Right atrium auricular region (tissue), 2 donors: ENCODE data around the gene PLSCR2. TPM values are rescaled to one million over a fixed set of nuclear protein-coding genes. Genes with fewer than 3 reads are reported as not detected.

ENCODE experiments used
- DNase-seq: peaks from one replicate; pipeline ENCODE4 v3.0.0-alpha.2; 2019; ENCODE audit warnings: low spot score
- H3K27ac ChIP-seq, 2 donors: fragments of 200-600 bp; sonication (generic); 1 replicate in 1 of 2; 2 replicates in 1 of 2; pipeline ENCODE4 v1.5.1; 2016 to 2019
- H3K27me3 ChIP-seq, 2 donors: fragments of 200-600 bp; sonication (generic); one replicate each; pipeline versions ENCODE4 v1.5.1 to v1.6.0; 2017 to 2019
- H3K36me3 ChIP-seq: fragments of 200-600 bp; sonication (generic); one replicate; pipeline ENCODE4 v1.5.1; 2016
- H3K4me1 ChIP-seq, 2 donors: fragments of 200-600 bp; sonication (generic); one replicate each; pipeline versions ENCODE4 v1.5.1 to v1.6.0; 2017 to 2019
- H3K4me3 ChIP-seq, 2 donors: fragments of 200-600 bp; sonication (generic); 1 replicate in 1 of 2; 2 replicates in 1 of 2; pipeline ENCODE4 v1.5.1; 2017 to 2019; ENCODE audit warnings: mild to moderate bottlenecking in 1 of 2, moderate library complexity in 1 of 2
- H3K9me3 ChIP-seq, 2 donors: fragments of 200-600 bp; sonication (generic); one replicate each; pipeline ENCODE4 v1.5.1; 2019
- total RNA-seq, 2 donors: library from RNA; depleted of rRNA; stranded (reverse); fragments of >200 nt; gene quantifications; one replicate each; pipeline ENCODE4 v1.1.0, GENCODE V29; 2016
- TF ChIP-seq, protein P1 (sequence below), 2 donors: fragments of 200-600 bp; sonication (generic); IDR thresholded peaks; one replicate each; pipeline ENCODE4 v1.5.1; 2019; ENCODE audit warnings: antibody characterized with exemption in 2 of 2

Gene PLSCR2
- total RNA-seq, 2 donors from 2014 or later, result not detected

DNA sequence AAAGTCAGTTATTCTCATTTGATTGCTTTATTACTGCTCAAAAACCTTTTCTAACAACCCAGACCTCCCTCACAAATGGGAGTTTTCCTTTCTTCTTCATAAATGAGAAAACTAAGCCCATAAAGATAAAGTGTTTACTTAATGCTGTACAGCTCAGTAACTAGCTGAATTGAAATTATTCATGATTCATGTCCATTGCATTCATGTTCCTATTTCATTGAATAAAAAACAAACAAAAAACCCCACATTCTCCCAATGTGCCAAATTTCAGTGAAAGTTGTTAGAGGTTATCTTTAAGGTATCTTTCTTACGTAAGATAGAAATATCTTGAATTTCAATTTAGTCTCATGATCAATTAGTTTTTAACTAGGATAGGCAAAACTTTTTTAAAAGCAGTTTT, 2.8 kb downstream of the PLSCR2 start:
- Histone ChIP-seq H3K4me3 (no peak overlapping the region), H3K36me3 (no peaks in the 10 kb centered on the region), H3K4me1 (peaks cover 0 to 10% of the 10 kb centered on the region in 2 donors), H3K27me3 (no peaks in the 10 kb centered on the region), H3K27ac (no peak overlapping the region), H3K9me3 (no peaks in the 10 kb centered on the region)
- no peak for DNase-seq
- TF ChIP-seq, protein P1, sequence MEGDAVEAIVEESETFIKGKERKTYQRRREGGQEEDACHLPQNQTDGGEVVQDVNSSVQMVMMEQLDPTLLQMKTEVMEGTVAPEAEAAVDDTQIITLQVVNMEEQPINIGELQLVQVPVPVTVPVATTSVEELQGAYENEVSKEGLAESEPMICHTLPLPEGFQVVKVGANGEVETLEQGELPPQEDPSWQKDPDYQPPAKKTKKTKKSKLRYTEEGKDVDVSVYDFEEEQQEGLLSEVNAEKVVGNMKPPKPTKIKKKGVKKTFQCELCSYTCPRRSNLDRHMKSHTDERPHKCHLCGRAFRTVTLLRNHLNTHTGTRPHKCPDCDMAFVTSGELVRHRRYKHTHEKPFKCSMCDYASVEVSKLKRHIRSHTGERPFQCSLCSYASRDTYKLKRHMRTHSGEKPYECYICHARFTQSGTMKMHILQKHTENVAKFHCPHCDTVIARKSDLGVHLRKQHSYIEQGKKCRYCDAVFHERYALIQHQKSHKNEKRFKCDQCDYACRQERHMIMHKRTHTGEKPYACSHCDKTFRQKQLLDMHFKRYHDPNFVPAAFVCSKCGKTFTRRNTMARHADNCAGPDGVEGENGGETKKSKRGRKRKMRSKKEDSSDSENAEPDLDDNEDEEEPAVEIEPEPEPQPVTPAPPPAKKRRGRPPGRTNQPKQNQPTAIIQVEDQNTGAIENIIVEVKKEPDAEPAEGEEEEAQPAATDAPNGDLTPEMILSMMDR (IDR thresholded peaks at IDR 0.05), result no peak

DNA sequence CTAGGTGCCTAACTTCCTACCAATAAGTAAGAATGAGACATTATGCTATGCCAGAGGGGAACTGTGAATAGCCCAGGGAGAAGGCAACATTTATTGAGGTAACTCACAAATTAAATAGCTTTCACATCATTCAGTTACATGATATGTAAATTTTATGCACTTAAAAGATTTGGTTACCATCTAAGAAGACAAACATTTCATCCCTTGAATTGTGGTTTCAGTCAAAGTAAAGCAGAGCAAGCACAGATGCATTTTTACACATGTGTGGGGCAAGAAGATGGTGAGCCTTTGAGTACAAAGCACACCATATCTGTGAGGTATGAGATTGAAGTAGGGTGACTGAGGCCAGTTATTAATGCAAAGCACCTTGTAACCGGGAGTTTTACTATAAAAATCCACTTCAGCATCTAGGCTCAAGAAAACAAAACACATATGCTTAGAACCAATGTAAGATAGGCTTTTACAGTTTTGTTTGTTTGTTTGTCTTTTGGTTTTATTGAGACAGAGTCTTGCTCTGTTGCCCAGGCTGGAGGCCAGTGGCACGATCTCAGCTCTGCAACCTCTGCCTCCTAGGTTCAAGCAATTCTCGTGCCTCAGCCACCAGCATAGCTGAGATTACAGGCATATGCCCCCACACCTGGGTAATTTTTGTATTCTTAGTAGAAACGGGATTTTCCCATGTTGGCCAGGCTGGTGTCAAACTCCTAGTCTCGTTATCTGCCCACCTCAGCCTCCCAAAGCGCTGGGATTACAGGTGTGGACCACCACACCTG, 3.5 kb downstream of the PLSCR2 start:
- TF ChIP-seq, protein P1 (IDR thresholded peaks at IDR 0.05), result no peak
- H3K4me1 ChIP-seq, result peaks cover 0 to 10% of the 10 kb centered on the region in 2 donors
- no peaks in the 10 kb centered on the region for H3K27me3 ChIP-seq
- H3K27ac ChIP-seq, result no peak overlapping the region
- no peaks in the 10 kb centered on the region for H3K9me3 ChIP-seq
- DNase-seq, result no peak
- H3K36me3 ChIP-seq, result no peaks in the 10 kb centered on the region
- no peak overlapping the region for H3K4me3 ChIP-seq

DNA sequence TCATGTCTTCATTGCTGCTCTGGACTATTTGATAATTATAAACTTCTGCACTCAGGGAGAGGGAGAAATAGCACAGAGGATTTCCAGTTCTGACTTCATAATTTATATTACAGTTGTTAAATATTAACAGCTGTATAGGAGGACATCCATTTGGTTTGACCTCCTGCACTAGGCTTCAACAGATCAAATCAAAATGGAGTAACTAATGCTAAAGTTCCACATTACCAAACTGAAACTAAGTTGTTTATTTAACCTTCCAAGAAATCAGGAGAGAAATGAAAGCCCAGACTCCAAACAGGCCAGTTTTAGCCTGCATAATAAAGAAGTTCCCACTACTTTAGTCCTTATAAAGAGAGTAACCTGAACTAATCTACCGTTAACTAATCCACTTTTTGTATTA, 4.6 kb downstream of the PLSCR2 start:
- no peaks in the 10 kb centered on the region for H3K27me3 ChIP-seq
- H3K27ac ChIP-seq, result no peak overlapping the region
- H3K4me1 ChIP-seq, result peaks cover 0 to 4% of the 10 kb centered on the region in 2 donors
- H3K36me3 ChIP-seq, result no peaks in the 10 kb centered on the region
- no peak for DNase-seq
- no peaks in the 10 kb centered on the region for H3K9me3 ChIP-seq
- H3K4me3 ChIP-seq, result no peak overlapping the region
- TF ChIP-seq, protein P1 (IDR thresholded peaks at IDR 0.05), result no peak

DNA sequence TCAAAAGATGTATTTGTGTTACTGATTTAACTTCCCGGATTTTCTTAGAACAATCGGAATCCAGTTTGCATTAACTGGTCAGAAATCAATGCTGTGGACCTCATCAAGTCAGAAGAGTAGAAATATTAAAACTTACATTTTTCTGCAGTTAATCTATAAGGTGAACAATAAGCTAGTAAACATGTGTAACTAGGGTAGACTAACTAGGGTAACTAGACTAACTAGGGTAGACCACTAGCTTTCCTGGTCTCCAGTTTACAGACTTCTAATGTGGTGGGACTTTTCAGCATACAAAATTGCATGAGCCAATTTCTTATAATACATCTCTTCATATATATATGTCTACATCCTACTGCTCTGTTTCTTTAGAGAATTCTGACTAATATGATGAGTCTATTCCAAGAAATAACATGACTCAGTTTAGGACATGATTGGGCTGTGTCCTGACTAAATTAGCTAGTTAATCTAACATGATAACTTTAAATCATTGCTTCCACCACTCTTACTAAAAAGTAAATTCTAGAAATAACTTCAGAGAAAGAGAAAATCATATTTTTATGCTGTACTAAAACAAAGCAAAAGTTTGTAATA, 5.3 kb downstream of the PLSCR2 start:
- Histone ChIP-seq H3K9me3 (no peaks in the 10 kb centered on the region), H3K27me3 (no peaks in the 10 kb centered on the region), H3K4me1 (no peaks in the 10 kb centered on the region), H3K4me3 (no peak overlapping the region), H3K27ac (no peak overlapping the region), H3K36me3 (no peaks in the 10 kb centered on the region)
- TF ChIP-seq, protein P1 (IDR thresholded peaks at IDR 0.05), result no peak
- DNase-seq, result no peak

DNA sequence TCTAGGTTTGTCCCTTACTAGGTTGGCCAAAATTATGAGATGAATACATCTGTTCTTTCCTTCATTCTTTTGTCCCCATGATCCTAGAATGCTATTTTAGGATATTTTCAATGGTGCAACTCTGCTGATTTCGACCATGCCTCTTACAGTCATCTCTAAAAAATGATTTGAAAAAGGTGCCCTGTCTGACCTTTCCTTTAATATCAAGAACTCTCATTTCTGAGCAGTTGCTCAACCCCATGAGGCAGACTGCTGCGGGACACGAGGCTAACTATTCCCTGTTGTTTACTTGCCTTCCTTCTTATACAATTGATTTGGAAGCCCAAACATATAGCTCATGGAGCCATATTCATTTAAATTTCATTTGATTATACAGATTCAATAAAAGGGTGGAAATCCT, 14.6 kb downstream of the PLSCR2 start:
- no peaks in the 10 kb centered on the region for H3K4me1 ChIP-seq
- DNase-seq, result no peak
- H3K9me3 ChIP-seq, result no peaks in the 10 kb centered on the region
- TF ChIP-seq, protein P1 (IDR thresholded peaks at IDR 0.05), result no peak
- no peaks in the 10 kb centered on the region for H3K36me3 ChIP-seq
- no peaks in the 10 kb centered on the region for H3K27me3 ChIP-seq
- no peak overlapping the region for H3K4me3 ChIP-seq
- H3K27ac ChIP-seq, result no peak overlapping the region
